CD4-positive, alpha-beta T cell treated with Interleukin-17A for 1 hour (primary cell): ENCODE data around the gene RFX2.

Source experiments
- DNase-seq: peaks from one replicate; pipeline ENCODE4 v3.0.0-alpha.2; 2020

Gene RFX2

GRCh38 chr19:6103217-6103644, 7.1 kb downstream of the RFX2 start:
- no peak for DNase-seq

GRCh38 chr19:6101991-6102390, 8.3 kb downstream of the RFX2 start:
- no peak for DNase-seq

- DNase-seq, result no peak
Measured at GRCh38 chr19:6101291-6101825, 8.9 kb downstream of the RFX2 start.

- peak; percentile 49 for DNase-seq
Measured at GRCh38 chr19:6100284-6100915, 9.9 kb downstream of the RFX2 start.

GRCh38 chr19:6099599-6099998, 10.7 kb downstream of the RFX2 start:
- DNase-seq, result no peak

GRCh38 chr19:6099033-6099432, 11.3 kb downstream of the RFX2 start:
- DNase-seq, result no peak

- no peak for DNase-seq
Measured at GRCh38 chr19:6098574-6098973, 11.7 kb downstream of the RFX2 start.

- no peak for DNase-seq
Measured at GRCh38 chr19:6097911-6098310, 12.4 kb downstream of the RFX2 start.

- DNase-seq, result no peak
Measured at GRCh38 chr19:6095760-6096159, 14.5 kb downstream of the RFX2 start.

- DNase-seq, result no peak
Measured at GRCh38 chr19:6092329-6093286, 17.7 kb downstream of the RFX2 start.

- no peak for DNase-seq
Measured at GRCh38 chr19:6091771-6092291, 18.5 kb downstream of the RFX2 start.

- DNase-seq, result no peak
Measured at GRCh38 chr19:6090634-6091033, 19.7 kb downstream of the RFX2 start.

- no peak for DNase-seq
Measured at GRCh38 chr19:6088602-6089049, 21.7 kb downstream of the RFX2 start.

- DNase-seq, result peak; percentile 43
Measured at GRCh38 chr19:6087074-6087571, 23.2 kb downstream of the RFX2 start.

- no peak for DNase-seq
Measured at GRCh38 chr19:6086068-6086788, 24.1 kb downstream of the RFX2 start.

GRCh38 chr19:6084821-6085220, 25.5 kb downstream of the RFX2 start:
- DNase-seq, result no peak

- DNase-seq, result no peak
Measured at GRCh38 chr19:6079107-6079506, 31.2 kb downstream of the RFX2 start.

- no peak for DNase-seq
Measured at GRCh38 chr19:6078068-6078467, 32.2 kb downstream of the RFX2 start.

- no peak for DNase-seq
Measured at GRCh38 chr19:6076675-6077463, 33.4 kb downstream of the RFX2 start.

- no peak for DNase-seq
Measured at GRCh38 chr19:6076291-6076665, 34.0 kb downstream of the RFX2 start.

- DNase-seq, result no peak
Measured at GRCh38 chr19:6074709-6075403, 35.4 kb downstream of the RFX2 start.
